Colonic mucosa (tissue), 4 donors: Measurements from ENCODE around the gene DYRK2. TPM values are rescaled to one million over a fixed set of nuclear protein-coding genes. Genes with fewer than 3 reads are reported as not detected.

ENCODE experiments used
- DNase-seq: peaks from one replicate; pipeline ENCODE4 v3.0.0-alpha.2; 2020
- H3K27ac ChIP-seq: fragments of 200-600 bp; one replicate; pipeline ENCODE4 v1.8.0; 2021
- H3K27me3 ChIP-seq: fragments of 200-600 bp; one replicate; pipeline ENCODE4 v1.8.0; 2021
- H3K36me3 ChIP-seq: fragments of 200-600 bp; one replicate; pipeline ENCODE4 v1.8.0; 2021
- H3K4me1 ChIP-seq: fragments of 200-600 bp; one replicate; pipeline ENCODE4 v1.8.0; 2021; ENCODE audit warnings: mild to moderate bottlenecking
- H3K4me3 ChIP-seq: fragments of 200-600 bp; one replicate; pipeline ENCODE4 v1.8.0; 2021
- H3K9ac ChIP-seq, 2 donors: one replicate each; pipeline ENCODE4 v1.7.0; 2013; ENCODE audit warnings: control low read depth in 2 of 2, low read depth in 2 of 2, low read length in 2 of 2
- H3K9me3 ChIP-seq: fragments of 200-600 bp; one replicate; pipeline ENCODE4 v1.8.0; 2021
- CTCF ChIP-seq: fragments of 200-600 bp; IDR thresholded peaks from one replicate; pipeline ENCODE4 v1.8.0; 2022; ENCODE audit warnings: antibody characterized with exemption, mild to moderate bottlenecking
- intact Hi-C: fragments of 100-400 bp; cut with DNase I; formaldehyde crosslinking; loops from one replicate; pipeline ENCODE4 v1.14.1; 2022
- total RNA-seq, 2 donors: library from RNA; stranded (reverse); fragmentation: NEBNext Ultra II Directional in 1 of 2; extraction: Animal tissue kit (Norgen Biotek cat#: 25700) in 1 of 2; gene quantifications; one replicate each; pipeline ENCODE4 v1.2.1, GENCODE V29; 2021
- donor health status: healthy.
- donor health status: DM: no; HTN: no; CAD: no.
- donor health status: DM: no; HTN: no; CAD: no.

The DYRK2 gene
- total RNA-seq, 2 donors from 2014 or later: 66.0 to 112 TPM

- TF ChIP-seq CTCF: no peak
- no peak overlapping the region for H3K4me3 ChIP-seq
- H3K4me1 ChIP-seq: no peaks in the 10 kb centered on the region
- no peak for DNase-seq
- H3K9ac ChIP-seq: no peak overlapping the region
- no peaks in the 10 kb centered on the region for H3K27me3 ChIP-seq
- intact Hi-C loops: no loop called here
- no peak overlapping the region for H3K27ac ChIP-seq
- no peaks in the 10 kb centered on the region for H3K9me3 ChIP-seq
- H3K36me3 ChIP-seq: no peaks in the 10 kb centered on the region
These were observed 30.9 kb upstream of the DYRK2 start for GRCh38 chr12:67617629-67618028.

GRCh38 chr12:67618303-67618702, 30.2 kb upstream of the DYRK2 start:
- H3K27me3 ChIP-seq: no peaks in the 10 kb centered on the region
- H3K9me3 ChIP-seq: no peaks in the 10 kb centered on the region
- intact Hi-C loops: no loop called here
- H3K27ac ChIP-seq: no peak overlapping the region
- no peaks in the 10 kb centered on the region for H3K4me1 ChIP-seq
- DNase-seq: no peak
- no peaks in the 10 kb centered on the region for H3K36me3 ChIP-seq
- no peak overlapping the region for H3K4me3 ChIP-seq
- no peak overlapping the region for H3K9ac ChIP-seq
- TF ChIP-seq CTCF: no peak

GRCh38 chr12:67621112-67621511, 27.4 kb upstream of the DYRK2 start:
- no peaks in the 10 kb centered on the region for H3K4me1 ChIP-seq
- H3K36me3 ChIP-seq: no peaks in the 10 kb centered on the region
- TF ChIP-seq CTCF: no peak
- H3K9ac ChIP-seq: no peak overlapping the region
- no peak overlapping the region for H3K27ac ChIP-seq
- H3K9me3 ChIP-seq: no peaks in the 10 kb centered on the region
- H3K27me3 ChIP-seq: no peaks in the 10 kb centered on the region
- intact Hi-C loops: no loop called here
- H3K4me3 ChIP-seq: no peak overlapping the region
- no peak for DNase-seq

GRCh38 chr12:67621926-67622325, 26.6 kb upstream of the DYRK2 start:
- Histone ChIP-seq H3K4me1 (no peaks in the 10 kb centered on the region), H3K9me3 (no peaks in the 10 kb centered on the region), H3K36me3 (no peaks in the 10 kb centered on the region), H3K27ac (no peak overlapping the region), H3K4me3 (no peak overlapping the region), H3K9ac (no peak overlapping the region), H3K27me3 (no peaks in the 10 kb centered on the region)
- DNase-seq: no peak
- no peak for TF ChIP-seq CTCF
- intact Hi-C loops: no loop called here

GRCh38 chr12:67623259-67623658, 25.3 kb upstream of the DYRK2 start:
- H3K4me3 ChIP-seq: no peak overlapping the region
- intact Hi-C loops: no loop called here
- DNase-seq: no peak
- H3K4me1 ChIP-seq: no peaks in the 10 kb centered on the region
- no peak overlapping the region for H3K27ac ChIP-seq
- H3K9me3 ChIP-seq: no peaks in the 10 kb centered on the region
- TF ChIP-seq CTCF: no peak
- H3K27me3 ChIP-seq: no peaks in the 10 kb centered on the region
- no peaks in the 10 kb centered on the region for H3K36me3 ChIP-seq
- no peak overlapping the region for H3K9ac ChIP-seq

- no peak overlapping the region for H3K9ac ChIP-seq
- intact Hi-C loops: no loop called here
- TF ChIP-seq CTCF: no peak
- H3K27me3 ChIP-seq: no peaks in the 10 kb centered on the region
- H3K4me1 ChIP-seq: no peaks in the 10 kb centered on the region
- H3K4me3 ChIP-seq: no peak overlapping the region
- no peaks in the 10 kb centered on the region for H3K9me3 ChIP-seq
- no peaks in the 10 kb centered on the region for H3K36me3 ChIP-seq
- no peak for DNase-seq
- H3K27ac ChIP-seq: no peak overlapping the region
These were observed 24.2 kb upstream of the DYRK2 start for GRCh38 chr12:67624355-67624754.
